Mesothelial cell of epicardium (in vitro differentiated cells): ENCODE measurements around the gene ITIH1. TPM values are rescaled to one million over a fixed set of nuclear protein-coding genes. Genes with fewer than 3 reads are reported as not detected.

Experiments used
- DNase-seq, 2 experiments: peaks; one replicate each; pipeline ENCODE4 v3.0.0; 2021; ENCODE audit warnings: low spot score in 2 of 2; ENCODE audit not compliant: unreplicated experiment in 2 of 2
- H3K27ac Mint-ChIP-seq: 2 replicates; pipeline ENCODE4 v1.8.0; 2021; ENCODE audit warnings: mixed read lengths
- H3K27me3 Mint-ChIP-seq: 2 replicates; pipeline ENCODE4 v1.8.0; 2021; ENCODE audit warnings: low read depth, mixed read lengths
- H3K36me3 Mint-ChIP-seq: 2 replicates; pipeline ENCODE4 v1.8.0; 2021; ENCODE audit warnings: mixed read lengths
- H3K4me1 Mint-ChIP-seq: 2 replicates; pipeline ENCODE4 v1.8.0; 2021; ENCODE audit warnings: mixed read lengths
- H3K4me3 Mint-ChIP-seq: 2 replicates; pipeline ENCODE4 v1.8.0; 2021; ENCODE audit warnings: mild to moderate bottlenecking, moderate library complexity, mixed read lengths
- H3K9me3 Mint-ChIP-seq: 2 replicates; pipeline ENCODE4 v1.8.0; 2021; ENCODE audit warnings: mixed read lengths
- total RNA-seq: library from RNA; stranded (reverse); gene quantifications from 3 replicates; pipeline ENCODE4 v1.2.1, GENCODE V29; 2021
- TF ChIP-seq, protein P1 (sequence below): fragments of 200-600 bp; sonication (generic); IDR thresholded peaks from one replicate; pipeline ENCODE4 v1.5.0; 2021; ENCODE audit warnings: antibody characterized with exemption; ENCODE audit not compliant: unreplicated experiment

Gene ITIH1
- total RNA-seq, 1 donor from 2014 or later, result not detected

DNA sequence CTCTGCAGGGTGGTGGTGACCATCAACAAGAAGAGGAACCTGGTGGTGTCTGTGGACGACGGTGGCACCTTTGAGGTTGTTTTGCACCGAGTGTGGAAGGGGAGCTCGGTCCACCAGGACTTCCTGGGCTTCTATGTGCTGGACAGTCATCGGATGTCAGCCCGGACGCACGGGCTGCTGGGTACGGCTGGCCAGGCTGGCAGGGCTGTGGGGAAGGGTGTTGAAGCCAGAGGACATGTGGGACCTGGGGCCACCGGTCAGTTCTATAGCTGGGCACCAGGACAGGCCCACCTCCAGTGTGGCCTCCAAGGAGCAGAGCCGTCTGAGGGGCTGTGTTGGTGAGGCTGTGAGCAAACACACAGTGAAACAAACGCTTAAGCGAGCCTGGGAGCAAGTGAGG lies 13.3 kb downstream of the ITIH1 start:
- no peak overlapping the region for H3K27ac Mint-ChIP-seq
- TF ChIP-seq, protein P1, sequence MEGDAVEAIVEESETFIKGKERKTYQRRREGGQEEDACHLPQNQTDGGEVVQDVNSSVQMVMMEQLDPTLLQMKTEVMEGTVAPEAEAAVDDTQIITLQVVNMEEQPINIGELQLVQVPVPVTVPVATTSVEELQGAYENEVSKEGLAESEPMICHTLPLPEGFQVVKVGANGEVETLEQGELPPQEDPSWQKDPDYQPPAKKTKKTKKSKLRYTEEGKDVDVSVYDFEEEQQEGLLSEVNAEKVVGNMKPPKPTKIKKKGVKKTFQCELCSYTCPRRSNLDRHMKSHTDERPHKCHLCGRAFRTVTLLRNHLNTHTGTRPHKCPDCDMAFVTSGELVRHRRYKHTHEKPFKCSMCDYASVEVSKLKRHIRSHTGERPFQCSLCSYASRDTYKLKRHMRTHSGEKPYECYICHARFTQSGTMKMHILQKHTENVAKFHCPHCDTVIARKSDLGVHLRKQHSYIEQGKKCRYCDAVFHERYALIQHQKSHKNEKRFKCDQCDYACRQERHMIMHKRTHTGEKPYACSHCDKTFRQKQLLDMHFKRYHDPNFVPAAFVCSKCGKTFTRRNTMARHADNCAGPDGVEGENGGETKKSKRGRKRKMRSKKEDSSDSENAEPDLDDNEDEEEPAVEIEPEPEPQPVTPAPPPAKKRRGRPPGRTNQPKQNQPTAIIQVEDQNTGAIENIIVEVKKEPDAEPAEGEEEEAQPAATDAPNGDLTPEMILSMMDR, result no peak
- DNase-seq, result no peak
- H3K4me1 Mint-ChIP-seq, result no peaks in the 10 kb centered on the region
- H3K4me3 Mint-ChIP-seq, result no peak overlapping the region
- H3K27me3 Mint-ChIP-seq, result no peaks in the 10 kb centered on the region
- no peaks in the 10 kb centered on the region for H3K9me3 Mint-ChIP-seq
- H3K36me3 Mint-ChIP-seq, result no peaks in the 10 kb centered on the region

DNA sequence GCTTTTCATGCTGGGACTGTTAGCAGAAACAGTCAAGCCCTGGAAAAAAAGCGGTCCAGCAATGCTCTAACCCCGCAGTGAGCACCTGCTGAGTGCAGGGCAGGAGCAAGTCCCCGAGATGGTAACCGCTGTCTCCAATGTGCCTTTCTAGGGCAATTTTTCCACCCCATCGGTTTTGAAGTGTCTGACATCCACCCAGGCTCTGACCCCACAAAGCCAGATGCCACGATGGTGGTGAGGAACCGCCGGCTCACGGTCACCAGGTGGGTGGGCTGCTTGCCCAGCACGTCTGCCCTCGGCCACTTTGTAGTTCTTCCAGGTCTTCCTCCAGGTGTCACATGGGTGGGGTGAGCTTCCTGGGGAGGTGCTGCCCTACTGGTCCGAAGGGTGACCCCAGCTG lies 14.0 kb downstream of the ITIH1 start:
- H3K27ac Mint-ChIP-seq, result no peak overlapping the region
- DNase-seq, result no peak
- no peak overlapping the region for H3K4me3 Mint-ChIP-seq
- TF ChIP-seq, protein P1, result no peak
- no peaks in the 10 kb centered on the region for H3K9me3 Mint-ChIP-seq
- H3K4me1 Mint-ChIP-seq, result no peaks in the 10 kb centered on the region
- no peaks in the 10 kb centered on the region for H3K27me3 Mint-ChIP-seq
- H3K36me3 Mint-ChIP-seq, result no peaks in the 10 kb centered on the region

DNA sequence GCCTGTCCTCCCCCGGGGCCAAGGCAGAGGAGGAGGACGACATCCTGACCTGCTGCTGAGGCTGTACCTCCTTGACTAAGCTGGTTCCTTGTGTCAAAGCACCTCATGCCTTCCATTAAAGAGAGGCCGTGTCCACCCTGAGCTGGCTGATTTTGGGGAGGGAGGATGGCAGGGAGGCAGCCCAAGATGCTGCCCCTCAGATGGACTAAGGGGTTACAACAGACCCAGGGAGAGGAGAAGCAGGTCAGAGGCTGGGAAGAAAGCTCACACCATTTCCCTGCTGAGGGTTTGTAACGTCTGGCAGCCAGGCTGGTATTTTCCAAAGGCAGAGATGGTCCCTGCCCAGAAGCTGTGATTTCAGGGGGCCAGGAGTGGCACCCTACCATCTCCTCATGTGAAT lies 14.5 kb downstream of the ITIH1 start:
- no peak overlapping the region for H3K4me3 Mint-ChIP-seq
- TF ChIP-seq, protein P1, result no peak
- DNase-seq, result no peak
- no peak overlapping the region for H3K27ac Mint-ChIP-seq
- no peaks in the 10 kb centered on the region for H3K4me1 Mint-ChIP-seq
- no peaks in the 10 kb centered on the region for H3K9me3 Mint-ChIP-seq
- no peaks in the 10 kb centered on the region for H3K36me3 Mint-ChIP-seq
- no peaks in the 10 kb centered on the region for H3K27me3 Mint-ChIP-seq

DNA sequence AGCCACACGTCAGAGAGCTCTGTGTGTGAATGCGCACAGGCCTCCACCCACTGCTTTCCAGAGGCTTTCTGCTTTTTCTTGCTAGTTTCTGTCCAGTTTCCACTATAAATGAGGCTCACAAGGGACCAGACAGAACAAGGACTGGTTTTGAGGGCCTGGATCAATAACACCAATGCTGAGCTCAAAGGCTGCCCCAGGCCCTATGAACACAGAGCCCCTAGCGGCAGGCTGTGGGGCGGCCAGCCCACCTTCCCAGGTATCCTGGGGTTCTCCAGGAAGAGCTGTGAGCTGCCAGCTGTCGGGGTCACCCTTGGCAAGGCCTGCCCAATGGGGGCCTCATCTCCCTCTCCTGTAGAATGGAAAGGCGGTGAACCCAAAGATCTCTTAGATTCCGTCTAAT lies 15.0 kb downstream of the ITIH1 start:
- H3K36me3 Mint-ChIP-seq, result no peaks in the 10 kb centered on the region

GRCh38 chr3:52792961-52793695 lies 15.7 kb downstream of the ITIH1 start:
- H3K9me3 Mint-ChIP-seq, result no peaks in the 10 kb centered on the region
- H3K4me1 Mint-ChIP-seq, result no peaks in the 10 kb centered on the region
- DNase-seq, result no peak

More for the DNA sequence above, 15.0 kb downstream of the ITIH1 start:
- Mint-ChIP-seq H3K4me1 (no peaks in the 10 kb centered on the region), H3K4me3 (no peak overlapping the region), H3K9me3 (no peaks in the 10 kb centered on the region), H3K27me3 (no peaks in the 10 kb centered on the region), H3K27ac (no peak overlapping the region)
- DNase-seq, result no peak
- TF ChIP-seq, protein P1, result no peak

More at GRCh38 chr3:52792961-52793695, 15.7 kb downstream of the ITIH1 start:
- no peaks in the 10 kb centered on the region for H3K36me3 Mint-ChIP-seq
- TF ChIP-seq, protein P1, result no peak
- H3K4me3 Mint-ChIP-seq, result no peak overlapping the region
- H3K27ac Mint-ChIP-seq, result no peak overlapping the region
- H3K27me3 Mint-ChIP-seq, result no peaks in the 10 kb centered on the region
